HG02840 (cell line): ENCODE results near the gene PDCD7.
"Not testable (repeated sequence)": the region's sequence is repeated elsewhere in the genome, so short reads cannot be mapped to it uniquely, and the experiment has no call there.

Experiments used
- ATAC-seq: cut with Tn5 transposase; IDR thresholded peaks from one replicate; pipeline ENCODE4 v1.9.1; 2021; ENCODE audit warnings: mild to moderate bottlenecking, moderate library complexity, moderate number of reproducible peaks; ENCODE audit not compliant: unreplicated experiment, low FRiP score

Gene PDCD7

GRCh38 chr15:65093793-65094170 lies 39.8 kb downstream of the PDCD7 start:
- ATAC-seq = not testable (repeated sequence)

GRCh38 chr15:65092911-65093792 lies 40.5 kb downstream of the PDCD7 start:
- ATAC-seq = no peak

- ATAC-seq = no peak
Measured at GRCh38 chr15:65091946-65092770, 41.5 kb downstream of the PDCD7 start.

GRCh38 chr15:65089206-65089824 lies 44.3 kb downstream of the PDCD7 start:
- ATAC-seq = no peak

GRCh38 chr15:65088643-65089021 lies 45.0 kb downstream of the PDCD7 start:
- ATAC-seq = no peak

GRCh38 chr15:65087873-65088642 lies 45.5 kb downstream of the PDCD7 start:
- no peak for ATAC-seq

- no peak for ATAC-seq
Measured at GRCh38 chr15:65087411-65087810, 46.2 kb downstream of the PDCD7 start.

- no peak for ATAC-seq
Measured at GRCh38 chr15:65086680-65087111, 46.9 kb downstream of the PDCD7 start.

- ATAC-seq = no peak
Measured at GRCh38 chr15:65085990-65086679, 47.5 kb downstream of the PDCD7 start.

- no peak for ATAC-seq
Measured at GRCh38 chr15:65085207-65085753, 48.3 kb downstream of the PDCD7 start.

GRCh38 chr15:65084500-65085206 lies 49.0 kb downstream of the PDCD7 start:
- no peak for ATAC-seq

GRCh38 chr15:65083262-65083701 lies 50.3 kb downstream of the PDCD7 start:
- no peak for ATAC-seq

- ATAC-seq = no peak
Measured at GRCh38 chr15:65082303-65082953, 51.2 kb downstream of the PDCD7 start.

GRCh38 chr15:65081758-65082157 lies 51.9 kb downstream of the PDCD7 start:
- ATAC-seq = no peak

GRCh38 chr15:65081270-65081669 lies 52.3 kb downstream of the PDCD7 start:
- ATAC-seq = no peak

- no peak for ATAC-seq
Measured at GRCh38 chr15:65079580-65079979, 54.0 kb downstream of the PDCD7 start.

- ATAC-seq = no peak
Measured at GRCh38 chr15:65077981-65078352, 55.6 kb downstream of the PDCD7 start.

GRCh38 chr15:65077291-65077980 lies 56.2 kb downstream of the PDCD7 start:
- no peak for ATAC-seq
